Fibroblast of skin of right biceps (primary cell): ENCODE measurements around the gene CD244.
A peak's percentile ranks its signal among the peaks of the same experiment; 100 is the strongest.

ENCODE experiments used
- DNase-seq: peaks from one replicate; pipeline ENCODE4 v3.0.0-alpha.2; 2013

Gene CD244

GRCh38 chr1:160844447-160845232 is 18.0 kb downstream of the CD244 start:
- DNase-seq = no peak

- no peak for DNase-seq
These were observed 21.6 kb downstream of the CD244 start for GRCh38 chr1:160841079-160841478.

GRCh38 chr1:160839746-160840145 is 22.9 kb downstream of the CD244 start:
- DNase-seq = no peak

GRCh38 chr1:160838888-160839287 is 23.8 kb downstream of the CD244 start:
- no peak for DNase-seq

GRCh38 chr1:160837558-160838205 is 25.0 kb downstream of the CD244 start:
- DNase-seq = no peak

- no peak for DNase-seq
These were observed 25.6 kb downstream of the CD244 start for GRCh38 chr1:160836981-160837557.

GRCh38 chr1:160836561-160836960 is 26.1 kb downstream of the CD244 start:
- no peak for DNase-seq

- no peak for DNase-seq
These were observed 26.9 kb downstream of the CD244 start for GRCh38 chr1:160835751-160836150.

- DNase-seq = no peak
These were observed 27.6 kb downstream of the CD244 start for GRCh38 chr1:160834945-160835565.

GRCh38 chr1:160830321-160831153 is 32.1 kb downstream of the CD244 start:
- peak; percentile 10 for DNase-seq

- no peak for DNase-seq
These were observed 32.9 kb downstream of the CD244 start for GRCh38 chr1:160829766-160830165.

GRCh38 chr1:160827418-160827817 is 35.3 kb downstream of the CD244 start:
- DNase-seq = no peak

- DNase-seq = peak; percentile 7
These were observed 36.1 kb downstream of the CD244 start for GRCh38 chr1:160826546-160826945.

GRCh38 chr1:160823296-160823695 is 39.4 kb downstream of the CD244 start:
- no peak for DNase-seq

- DNase-seq = no peak
These were observed 41.1 kb downstream of the CD244 start for GRCh38 chr1:160821627-160822026.

- no peak for DNase-seq
These were observed 43.5 kb downstream of the CD244 start for GRCh38 chr1:160819186-160819585.

GRCh38 chr1:160818207-160818937 is 44.3 kb downstream of the CD244 start:
- no peak for DNase-seq

- DNase-seq = no peak
These were observed 47.8 kb downstream of the CD244 start for GRCh38 chr1:160814856-160815255.

- no peak for DNase-seq
These were observed 48.4 kb downstream of the CD244 start for GRCh38 chr1:160814316-160814715.

- DNase-seq = no peak
These were observed 49.5 kb downstream of the CD244 start for GRCh38 chr1:160813215-160813614.

GRCh38 chr1:160811147-160811546 is 51.5 kb downstream of the CD244 start:
- no peak for DNase-seq

- DNase-seq = no peak
These were observed 52.2 kb downstream of the CD244 start for GRCh38 chr1:160810486-160810885.
